ENCODE data around the gene FAM20A. TPM values are rescaled to one million over a fixed set of nuclear protein-coding genes. Genes with fewer than 3 reads are reported as not detected.

FAM20A gene
- total RNA-seq, 1 experiment from 2014 or later = not detected

- H4K20me1 ChIP-seq (ENCODE audit: insufficient read depth) = peaks cover 3% of the 10 kb centered on the region; the same call in 1 of the 2 replicates
- POLR2A ChIA-PET = no interaction called here
- BruUV-seq (replicated peaks) = no TSS peak
Observed at GRCh38 chr17:68522266-68522665, 78.9 kb downstream of the FAM20A start.

More at GRCh38 chr17:68522266-68522665, 78.9 kb downstream of the FAM20A start:
- Histone ChIP-seq H3K9ac (ENCODE audit: low read length) (no peak overlapping the region), H3K36me3 (ENCODE audit: control insufficient read depth in 1 of 2, insufficient read depth in 2 of 2, low read length in 2 of 2) (peaks cover 45 to 61% of the 10 kb centered on the region in 2 experiments), H3K27ac (ENCODE audit: low read depth, low read length) (no peak overlapping the region), H3K27me3 (ENCODE audit: insufficient read depth, low read length) (no peaks in the 10 kb centered on the region), H2AFZ (ENCODE audit: low read depth, low read length, poor library complexity, severe bottlenecking) (no peak overlapping the region), H3K4me1 (ENCODE audit: control insufficient read depth in 1 of 2, insufficient read depth in 2 of 2, low read length in 2 of 2) (no peaks in the 10 kb centered on the region), H3K4me2 (ENCODE audit: low read length) (no peak overlapping the region), H3K79me2 (ENCODE audit: insufficient read depth, low read length) (peaks cover 51% of the 10 kb centered on the region), H3K4me3 (replicated peaks in 1 of 2; ENCODE audit: low read depth in 1 of 2, low read length in 2 of 2) (no peak overlapping the region), H3K9me3 (ENCODE audit: control insufficient read depth in 1 of 2, insufficient read depth in 1 of 2, low read depth in 1 of 2, low read length in 2 of 2) (no peaks in the 10 kb centered on the region), H3K9me2 (ENCODE audit: insufficient read depth) (no peaks in the 10 kb centered on the region)
- ATAC-seq (no peak), DNase-seq (ENCODE audit: low read depth, low spot score) (no peak)
- ChIA-PET RAD21 (ENCODE audit: low non-redundant PET in 1 of 2, low total read pairs in 2 of 2, uncharacterized antibody in 2 of 2, unreplicated experiment in 2 of 2) (no interaction called here), CTCF (no interaction called here)
- no peak for TF ChIP-seq CTCF (IDR thresholded peaks at IDR 0.05 in 2 of 3, conservative IDR thresholded peaks at IDR 0.05 in 1 of 3; ENCODE audit: borderline replicate concordance in 1 of 3, insufficient read depth in 1 of 3, low read depth in 2 of 3, low read length in 2 of 3)
- no peak for TF ChIP-seq FOSL1 (IDR thresholded peaks at IDR 0.05; ENCODE audit: low read depth)
- no peak for TF ChIP-seq TCF7L2 (IDR thresholded peaks at IDR 0.05; ENCODE audit: borderline replicate concordance, extremely low read depth, insufficient read depth, insufficient read length)
- no peak for TF ChIP-seq ZNF274 (IDR thresholded peaks at IDR 0.05; ENCODE audit: low read depth, low read length)
- no peak for TF ChIP-seq EGR1 (IDR thresholded peaks at IDR 0.05; ENCODE audit: low read depth)
- TF ChIP-seq SRF (IDR thresholded peaks at IDR 0.05; ENCODE audit: low read depth) = no peak
- TF ChIP-seq SIN3A (IDR thresholded peaks at IDR 0.05; ENCODE audit: low read depth) = no peak
- TF ChIP-seq POLR2AphosphoS5 (IDR thresholded peaks at IDR 0.05; ENCODE audit: low read depth, low read length) = no peak
- TF ChIP-seq SP1 (IDR thresholded peaks at IDR 0.05; ENCODE audit: low read depth) = no peak
- TF ChIP-seq ZBTB33 (IDR thresholded peaks at IDR 0.05; ENCODE audit: extremely low read depth, insufficient replicate concordance, low read length) = no peak
- intact Hi-C loops (cut with micrococcal nuclease) = no loop called here

Measured in HCT116 (cell line).